Ishikawa (cell line): Measurements from ENCODE around the gene C6orf89.

Source experiments
- CEBPB ChIP-seq: IDR thresholded peaks from 2 replicates; pipeline ENCODE4 v1.6.1; 2012
- CREB1 ChIP-seq: IDR thresholded peaks from 2 replicates; pipeline ENCODE4 v1.6.1; 2012; ENCODE audit warnings: low read depth
- EP300 ChIP-seq: IDR thresholded peaks from 2 replicates; pipeline ENCODE4 v1.6.1; 2012; ENCODE audit warnings: borderline replicate concordance
- FOXM1 ChIP-seq: IDR thresholded peaks from 2 replicates; pipeline ENCODE4 v1.6.1; 2012; ENCODE audit warnings: low read depth, borderline replicate concordance
- TAF1 ChIP-seq: IDR thresholded peaks from 2 replicates; pipeline ENCODE4 v1.6.1; 2012; ENCODE audit warnings: low read depth, mild to moderate bottlenecking
- TCF12 ChIP-seq: IDR thresholded peaks from 2 replicates; pipeline ENCODE4 v1.6.1; 2012; ENCODE audit warnings: low read depth
- YY1 ChIP-seq: IDR thresholded peaks from 2 replicates; pipeline ENCODE4 v1.6.1; 2012; ENCODE audit warnings: low read depth
- ZBTB7A ChIP-seq: IDR thresholded peaks from 2 replicates; pipeline ENCODE4 v1.6.1; 2012; ENCODE audit warnings: low read depth
- TF ChIP-seq, protein P1 (sequence below): IDR thresholded peaks from 2 replicates; pipeline ENCODE4 v1.6.1; 2012; ENCODE audit warnings: low read depth, mild to moderate bottlenecking
- TF ChIP-seq, protein P2 (sequence below): IDR thresholded peaks from 2 replicates; pipeline ENCODE4 v1.6.1; 2012
- TF ChIP-seq, protein P3 (sequence below): IDR thresholded peaks from 2 replicates; pipeline ENCODE4 v1.6.1; 2012

DNA sequence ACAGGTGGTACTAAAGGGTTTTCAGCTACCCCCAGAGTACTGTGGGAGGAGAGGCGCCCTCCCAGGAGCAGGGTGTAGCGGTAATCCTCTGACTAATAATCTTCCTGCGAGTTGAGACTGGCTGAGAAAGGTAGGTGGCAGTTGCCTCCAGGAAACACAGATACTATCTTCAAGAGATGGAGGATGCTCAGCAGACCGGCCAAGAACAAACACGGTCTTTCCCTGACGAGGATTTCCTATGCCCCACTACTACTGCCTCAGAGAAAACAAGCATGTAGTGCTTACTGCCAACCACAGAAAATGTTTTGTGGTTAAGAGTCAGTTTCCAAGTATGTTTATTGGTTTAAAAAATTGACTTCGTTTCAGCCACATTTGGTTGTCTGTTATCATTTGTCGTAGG lies 26.8 kb downstream of the C6orf89 start:
- TF ChIP-seq CEBPB: no peak
- TF ChIP-seq, protein P1, sequence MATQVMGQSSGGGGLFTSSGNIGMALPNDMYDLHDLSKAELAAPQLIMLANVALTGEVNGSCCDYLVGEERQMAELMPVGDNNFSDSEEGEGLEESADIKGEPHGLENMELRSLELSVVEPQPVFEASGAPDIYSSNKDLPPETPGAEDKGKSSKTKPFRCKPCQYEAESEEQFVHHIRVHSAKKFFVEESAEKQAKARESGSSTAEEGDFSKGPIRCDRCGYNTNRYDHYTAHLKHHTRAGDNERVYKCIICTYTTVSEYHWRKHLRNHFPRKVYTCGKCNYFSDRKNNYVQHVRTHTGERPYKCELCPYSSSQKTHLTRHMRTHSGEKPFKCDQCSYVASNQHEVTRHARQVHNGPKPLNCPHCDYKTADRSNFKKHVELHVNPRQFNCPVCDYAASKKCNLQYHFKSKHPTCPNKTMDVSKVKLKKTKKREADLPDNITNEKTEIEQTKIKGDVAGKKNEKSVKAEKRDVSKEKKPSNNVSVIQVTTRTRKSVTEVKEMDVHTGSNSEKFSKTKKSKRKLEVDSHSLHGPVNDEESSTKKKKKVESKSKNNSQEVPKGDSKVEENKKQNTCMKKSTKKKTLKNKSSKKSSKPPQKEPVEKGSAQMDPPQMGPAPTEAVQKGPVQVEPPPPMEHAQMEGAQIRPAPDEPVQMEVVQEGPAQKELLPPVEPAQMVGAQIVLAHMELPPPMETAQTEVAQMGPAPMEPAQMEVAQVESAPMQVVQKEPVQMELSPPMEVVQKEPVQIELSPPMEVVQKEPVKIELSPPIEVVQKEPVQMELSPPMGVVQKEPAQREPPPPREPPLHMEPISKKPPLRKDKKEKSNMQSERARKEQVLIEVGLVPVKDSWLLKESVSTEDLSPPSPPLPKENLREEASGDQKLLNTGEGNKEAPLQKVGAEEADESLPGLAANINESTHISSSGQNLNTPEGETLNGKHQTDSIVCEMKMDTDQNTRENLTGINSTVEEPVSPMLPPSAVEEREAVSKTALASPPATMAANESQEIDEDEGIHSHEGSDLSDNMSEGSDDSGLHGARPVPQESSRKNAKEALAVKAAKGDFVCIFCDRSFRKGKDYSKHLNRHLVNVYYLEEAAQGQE: no peak
- no peak for TF ChIP-seq CREB1
- TF ChIP-seq, protein P2, sequence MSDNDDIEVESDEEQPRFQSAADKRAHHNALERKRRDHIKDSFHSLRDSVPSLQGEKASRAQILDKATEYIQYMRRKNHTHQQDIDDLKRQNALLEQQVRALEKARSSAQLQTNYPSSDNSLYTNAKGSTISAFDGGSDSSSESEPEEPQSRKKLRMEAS: no peak
- TF ChIP-seq EP300: no peak
- TF ChIP-seq FOXM1: no peak
- TF ChIP-seq ZBTB7A: no peak
- no peak for TF ChIP-seq TAF1
- TF ChIP-seq YY1: no peak
- no peak for TF ChIP-seq TCF12
- TF ChIP-seq, protein P3, sequence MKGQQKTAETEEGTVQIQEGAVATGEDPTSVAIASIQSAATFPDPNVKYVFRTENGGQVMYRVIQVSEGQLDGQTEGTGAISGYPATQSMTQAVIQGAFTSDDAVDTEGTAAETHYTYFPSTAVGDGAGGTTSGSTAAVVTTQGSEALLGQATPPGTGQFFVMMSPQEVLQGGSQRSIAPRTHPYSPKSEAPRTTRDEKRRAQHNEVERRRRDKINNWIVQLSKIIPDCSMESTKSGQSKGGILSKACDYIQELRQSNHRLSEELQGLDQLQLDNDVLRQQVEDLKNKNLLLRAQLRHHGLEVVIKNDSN: no peak
